ENCODE measurements around the gene CCDC137.

GRCh38 chr17:81717049-81717765 lies 50.7 kb downstream of the CCDC137 start:
- TF ChIP-seq, protein P1, sequence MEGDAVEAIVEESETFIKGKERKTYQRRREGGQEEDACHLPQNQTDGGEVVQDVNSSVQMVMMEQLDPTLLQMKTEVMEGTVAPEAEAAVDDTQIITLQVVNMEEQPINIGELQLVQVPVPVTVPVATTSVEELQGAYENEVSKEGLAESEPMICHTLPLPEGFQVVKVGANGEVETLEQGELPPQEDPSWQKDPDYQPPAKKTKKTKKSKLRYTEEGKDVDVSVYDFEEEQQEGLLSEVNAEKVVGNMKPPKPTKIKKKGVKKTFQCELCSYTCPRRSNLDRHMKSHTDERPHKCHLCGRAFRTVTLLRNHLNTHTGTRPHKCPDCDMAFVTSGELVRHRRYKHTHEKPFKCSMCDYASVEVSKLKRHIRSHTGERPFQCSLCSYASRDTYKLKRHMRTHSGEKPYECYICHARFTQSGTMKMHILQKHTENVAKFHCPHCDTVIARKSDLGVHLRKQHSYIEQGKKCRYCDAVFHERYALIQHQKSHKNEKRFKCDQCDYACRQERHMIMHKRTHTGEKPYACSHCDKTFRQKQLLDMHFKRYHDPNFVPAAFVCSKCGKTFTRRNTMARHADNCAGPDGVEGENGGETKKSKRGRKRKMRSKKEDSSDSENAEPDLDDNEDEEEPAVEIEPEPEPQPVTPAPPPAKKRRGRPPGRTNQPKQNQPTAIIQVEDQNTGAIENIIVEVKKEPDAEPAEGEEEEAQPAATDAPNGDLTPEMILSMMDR (conservative IDR thresholded peaks at IDR 0.05): no peak
- TF ChIP-seq ZFX (IDR thresholded peaks at IDR 0.05): no peak
